ENCODE data around the gene IPO7.

GRCh38 chr11:9341638-9342178, 42.7 kb upstream of the IPO7 start:
- no peak for TF ChIP-seq POLR2AphosphoS5 (IDR thresholded peaks at IDR 0.05; ENCODE audit: low read depth)
- no peak for TF ChIP-seq CTCF (IDR thresholded peaks at IDR 0.05; ENCODE audit: insufficient read depth, low read length)

Measured in HL-60 (cell line).